Measurements from ENCODE around the gene BABAM2.
"Not testable (repeated sequence)": the region's sequence is repeated elsewhere in the genome, so short reads cannot be mapped to it uniquely, and the experiment has no call there.

Gene BABAM2

DNA sequence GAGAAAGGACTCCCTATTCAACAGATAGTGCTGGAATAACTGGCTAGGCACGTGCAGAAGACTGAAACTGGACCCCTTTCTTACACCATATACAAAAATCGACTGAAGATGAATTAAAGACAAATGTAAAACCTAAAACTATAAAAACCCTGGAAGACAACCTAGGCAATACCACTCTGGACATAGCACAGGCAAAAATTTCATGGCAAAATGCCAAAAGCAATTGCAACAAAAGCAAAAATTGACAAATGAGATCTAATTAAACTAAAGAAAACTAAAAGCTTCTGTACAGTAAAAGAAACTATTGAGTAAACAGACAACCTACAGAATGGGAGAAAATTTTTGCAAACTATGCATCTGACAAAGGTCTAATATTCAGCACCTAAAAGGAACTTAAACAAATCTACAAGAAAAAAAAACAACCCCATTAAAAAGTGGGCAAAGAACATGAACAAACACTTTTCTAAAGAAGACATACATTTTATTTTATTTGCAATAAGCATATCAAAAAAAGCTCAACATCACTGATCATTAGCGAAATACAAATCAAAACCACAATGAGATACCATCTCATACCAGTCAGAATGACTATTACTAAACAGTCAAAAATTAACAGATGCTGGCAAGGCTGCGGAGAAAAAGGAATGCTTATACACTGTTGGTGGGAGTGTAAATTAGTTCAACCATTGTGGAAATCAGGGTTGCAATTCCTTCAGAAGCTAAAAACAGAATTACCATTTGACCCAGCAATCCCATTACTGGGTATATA lies 8.5 kb upstream of the BABAM2 start:
- not testable (repeated sequence) for DNase-seq

GRCh38 chr2:27882584-27882922 lies 8.0 kb upstream of the BABAM2 start:
- not testable (repeated sequence) for DNase-seq

DNA sequence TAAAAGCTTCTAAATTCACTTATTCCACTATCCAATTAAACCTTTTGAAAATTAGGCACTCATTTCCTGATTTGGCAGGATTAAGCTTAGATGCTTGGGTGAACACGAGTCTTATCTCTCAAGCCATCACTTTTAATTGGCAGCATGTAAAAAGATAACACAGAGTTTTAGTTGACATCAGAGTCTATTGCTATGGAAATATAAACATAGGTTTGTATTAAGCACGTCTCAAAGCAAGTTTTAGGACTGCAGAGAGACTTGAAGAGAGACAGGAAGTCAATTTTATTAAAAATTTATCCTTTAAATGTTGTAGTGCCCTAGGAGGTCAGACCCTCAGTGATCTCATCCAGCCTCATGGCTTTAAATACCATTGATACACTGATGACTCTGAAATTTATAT lies 5.9 kb upstream of the BABAM2 start:
- no peak for DNase-seq

DNA sequence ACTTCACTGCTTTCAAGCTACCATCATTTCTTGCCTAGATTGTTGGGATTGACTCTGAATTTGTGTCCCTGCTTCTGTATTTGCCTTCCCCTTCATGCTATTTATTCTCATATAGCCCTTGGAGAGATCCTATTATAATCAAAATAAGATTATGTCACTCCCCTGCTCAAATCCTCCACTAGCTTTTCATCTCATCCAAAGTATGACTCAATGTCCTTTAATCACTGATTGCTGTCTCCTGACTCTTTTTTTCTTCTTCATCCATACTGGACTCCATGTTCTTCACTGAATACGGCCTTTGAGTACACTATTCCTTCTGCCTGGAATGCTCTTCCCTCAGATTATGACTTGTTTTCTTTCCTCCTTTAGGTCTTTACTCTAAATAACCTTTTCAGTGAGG lies 5.3 kb upstream of the BABAM2 start:
- no peak for DNase-seq

- no peak for DNase-seq
Observed at GRCh38 chr2:27885661-27886060, 4.9 kb upstream of the BABAM2 start.

GRCh38 chr2:27886322-27886721 lies 4.2 kb upstream of the BABAM2 start:
- DNase-seq = no peak

DNA sequence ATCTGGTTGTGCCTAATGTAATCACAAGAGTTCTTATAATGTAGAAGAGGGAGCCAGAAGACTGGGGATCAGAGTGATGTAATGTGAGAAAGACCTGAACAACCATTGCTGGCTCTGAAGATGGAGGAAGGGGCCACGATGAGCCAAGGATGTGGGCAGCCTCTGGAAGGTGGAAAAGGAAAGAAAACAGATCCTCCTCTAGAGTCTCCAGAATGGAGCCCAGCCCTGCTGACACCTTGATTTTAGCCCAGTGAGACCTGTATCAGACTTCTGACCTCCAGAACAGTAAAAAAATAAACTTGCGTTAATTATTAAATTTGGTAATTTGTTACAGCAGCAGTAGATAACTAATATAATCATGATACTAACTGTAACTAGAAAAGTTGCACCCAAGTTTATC lies 3.4 kb upstream of the BABAM2 start:
- DNase-seq = no peak

DNA sequence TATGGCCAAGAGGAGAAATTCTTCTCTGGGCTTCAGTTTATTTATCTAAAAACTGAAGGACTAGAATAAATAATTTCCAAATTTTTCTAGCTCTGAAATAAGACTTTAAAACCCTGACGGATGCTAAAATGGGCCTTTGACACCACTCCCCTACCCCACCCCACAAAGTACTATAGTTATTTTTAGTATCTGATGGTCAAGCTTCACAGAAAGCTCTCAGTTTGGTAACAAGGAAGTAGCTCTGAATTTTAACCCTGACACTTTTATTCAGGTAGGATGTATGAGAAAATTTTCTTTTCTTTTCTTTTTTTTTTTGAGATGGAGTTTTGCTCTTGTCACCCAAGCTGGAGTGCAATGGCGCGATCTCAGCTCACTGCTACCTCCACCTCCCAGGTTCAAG lies 2.7 kb upstream of the BABAM2 start:
- DNase-seq = no peak

- DNase-seq = no peak
Observed at GRCh38 chr2:27888790-27889189, 1.7 kb upstream of the BABAM2 start.

DNA sequence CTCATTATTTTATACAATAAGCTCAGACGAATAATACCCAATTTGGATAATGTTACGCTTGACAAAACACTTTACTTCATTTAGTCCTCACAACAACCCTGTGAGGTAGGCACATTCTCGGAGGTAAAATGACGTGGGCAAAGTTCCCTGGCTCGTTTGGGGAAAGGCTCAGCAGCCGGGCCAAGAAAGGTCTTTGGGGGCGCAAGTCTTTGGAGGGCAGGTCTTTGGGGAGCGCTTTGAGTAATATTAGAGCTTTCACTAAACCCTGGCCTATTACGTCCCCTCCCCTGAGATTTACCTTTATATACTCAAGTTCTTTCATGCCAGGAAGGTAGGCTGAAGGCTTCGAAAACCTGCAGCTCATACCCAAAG lies 769 bp upstream of the BABAM2 start:
- DNase-seq = no peak

- DNase-seq = peak; percentile 94
Observed at GRCh38 chr2:27890924-27891672, 569 bp downstream of the BABAM2 start.

GRCh38 chr2:27891673-27892105 lies 1.2 kb downstream of the BABAM2 start:
- no peak for DNase-seq

- no peak for DNase-seq
Observed at GRCh38 chr2:27893006-27893405, 2.5 kb downstream of the BABAM2 start.

DNA sequence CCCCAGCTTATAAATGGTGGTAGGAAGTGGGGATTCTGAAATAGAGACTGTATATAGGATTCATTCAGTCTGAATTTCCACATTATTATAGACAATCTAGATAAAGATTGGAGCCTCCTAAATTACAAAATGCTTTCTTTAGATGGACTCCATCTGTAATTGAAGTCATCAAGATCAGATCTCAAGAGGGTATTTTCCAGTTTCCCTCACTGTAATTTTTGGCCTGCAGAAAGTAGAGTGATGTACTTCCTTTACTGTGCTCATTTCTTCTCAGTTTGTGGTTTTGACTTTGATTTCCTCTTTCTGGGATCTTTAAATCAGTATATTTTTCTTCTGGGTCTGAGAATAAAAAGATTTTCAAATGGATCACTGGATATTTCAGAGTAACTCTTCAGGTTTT lies 7.2 kb downstream of the BABAM2 start:
- DNase-seq = no peak

DNA sequence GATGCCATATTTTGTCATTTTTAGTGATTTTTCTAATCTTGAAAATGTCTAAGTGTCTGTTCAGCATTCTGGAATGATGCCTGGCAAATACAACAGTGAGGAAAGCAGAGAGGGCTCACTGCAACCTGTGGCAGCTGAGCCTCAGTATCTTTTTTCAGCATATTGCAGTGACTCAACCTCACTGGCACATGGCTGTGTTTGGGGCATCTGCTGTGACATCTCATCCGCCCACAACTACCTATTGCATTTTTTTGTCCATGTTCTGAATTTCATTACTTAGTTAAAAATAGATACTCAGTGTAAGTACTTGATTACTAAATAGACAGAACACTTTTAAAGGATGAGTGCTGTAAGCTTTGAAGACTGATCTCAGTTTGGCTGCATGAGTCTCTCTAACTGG lies 10.7 kb downstream of the BABAM2 start:
- no peak for DNase-seq

DNA sequence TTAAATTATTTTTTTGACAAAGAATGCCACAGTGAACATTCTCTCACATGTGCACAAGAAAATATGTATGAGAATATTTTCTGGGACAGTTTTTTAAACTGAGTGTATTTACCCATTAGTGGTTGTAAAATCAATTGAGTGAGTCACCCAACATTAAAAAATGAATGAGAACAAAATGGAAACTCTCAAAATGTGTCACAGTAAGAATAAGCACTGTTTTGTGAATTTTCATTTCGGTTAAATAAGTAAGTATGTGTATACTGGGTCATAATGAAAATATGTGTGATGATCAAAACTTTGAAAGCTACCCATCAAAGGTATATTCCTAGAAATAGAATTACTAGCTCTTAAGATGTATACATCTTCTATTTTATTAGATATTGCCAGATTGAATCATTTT lies 11.6 kb downstream of the BABAM2 start:
- no peak for DNase-seq

GRCh38 chr2:27903018-27903417 lies 12.5 kb downstream of the BABAM2 start:
- DNase-seq = no peak

DNA sequence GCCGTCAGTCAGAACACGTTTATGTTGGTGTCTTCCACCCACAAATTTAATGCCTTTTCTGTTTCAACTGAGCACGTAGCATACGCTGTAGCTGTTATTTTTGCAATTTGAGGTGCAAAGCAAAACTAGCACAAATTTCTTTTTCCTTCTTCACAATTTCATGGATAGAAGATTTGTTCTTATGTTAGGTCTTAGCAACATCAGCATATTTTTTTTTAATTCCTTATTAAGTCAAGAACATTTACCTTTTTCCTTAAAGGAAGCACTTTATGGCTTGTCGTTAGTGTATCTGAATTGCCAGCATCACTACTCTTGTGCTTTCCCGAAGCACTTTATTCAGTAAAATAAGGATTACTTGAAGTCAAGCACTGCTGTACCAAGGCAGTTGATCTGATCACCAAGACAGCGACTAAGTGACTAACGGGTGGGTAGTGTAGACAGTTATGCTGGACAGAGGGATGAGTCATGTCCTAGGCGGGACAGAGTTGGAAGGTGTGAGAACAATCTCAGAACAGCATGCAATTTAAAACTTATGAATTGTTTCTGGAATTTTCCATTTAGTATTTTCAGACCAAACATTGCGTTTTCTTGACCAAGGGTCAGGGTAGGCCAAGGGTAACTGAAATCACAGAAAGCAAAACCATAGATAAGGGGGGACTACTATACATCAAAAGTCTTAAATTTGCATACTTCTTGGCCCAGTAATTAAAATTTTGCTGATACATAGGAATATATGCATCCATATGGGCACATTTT lies 13.3 kb downstream of the BABAM2 start:
- no peak for DNase-seq

- DNase-seq = no peak
Observed at GRCh38 chr2:27904405-27904665, 13.8 kb downstream of the BABAM2 start.

GRCh38 chr2:27906074-27906473 lies 15.5 kb downstream of the BABAM2 start:
- DNase-seq = no peak

- DNase-seq = no peak
Observed at GRCh38 chr2:27907547-27907946, 17.0 kb downstream of the BABAM2 start.

DNA sequence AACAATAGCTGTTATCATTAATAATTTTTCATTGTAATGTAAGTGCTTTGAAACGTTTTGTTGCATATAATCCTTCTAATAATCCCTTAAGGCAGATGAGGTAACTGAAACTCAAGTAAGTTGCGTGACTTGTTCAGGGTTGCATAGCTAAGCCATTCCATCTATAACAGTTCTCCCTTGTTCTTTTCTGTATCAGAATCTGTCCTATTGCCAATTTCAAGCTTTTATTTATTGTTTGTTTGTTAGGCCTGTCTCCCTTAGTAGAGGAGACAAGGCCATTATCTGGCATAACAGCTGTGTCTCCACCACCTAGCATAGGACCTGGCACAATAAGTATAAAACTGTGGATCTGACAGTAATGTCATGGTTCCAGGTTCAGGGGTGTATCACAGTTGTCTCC lies 19.4 kb downstream of the BABAM2 start:
- DNase-seq = no peak

DNA sequence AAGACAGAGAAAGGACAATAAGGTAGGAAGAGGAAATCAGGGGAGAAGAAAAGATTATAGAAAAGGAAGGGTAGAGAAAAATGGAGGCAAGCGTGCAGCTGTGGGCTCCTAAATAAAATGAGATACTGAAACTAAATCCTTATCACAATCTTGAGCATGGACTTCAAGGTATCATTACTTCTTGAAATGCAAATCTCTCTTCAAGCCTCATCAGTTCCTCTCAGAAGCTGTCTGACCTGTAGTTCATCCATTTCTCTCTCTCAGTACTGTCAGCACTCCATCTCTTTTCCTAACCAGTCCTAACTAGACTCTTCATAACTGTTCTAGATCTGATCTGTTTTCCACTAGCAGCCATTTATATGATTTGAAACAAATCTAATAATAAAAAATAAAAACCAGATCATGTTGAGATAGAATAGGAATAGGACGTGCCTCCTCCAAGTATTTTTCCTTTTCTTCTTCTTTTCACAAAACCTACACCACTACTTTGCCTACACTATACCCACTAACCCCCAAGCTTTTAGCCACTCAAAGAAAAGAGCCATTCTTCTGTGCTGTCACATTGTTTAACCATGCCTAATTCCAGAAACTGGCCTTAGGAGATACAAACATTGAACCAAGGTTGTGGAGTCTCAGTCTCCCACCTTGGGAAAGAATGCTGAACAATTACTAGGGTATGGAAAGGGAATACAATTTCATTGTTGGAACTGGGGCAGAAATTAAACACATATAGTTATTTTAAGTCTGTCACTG lies 21.1 kb downstream of the BABAM2 start:
- DNase-seq = no peak

- DNase-seq = no peak
Observed at GRCh38 chr2:27912512-27912911, 22.0 kb downstream of the BABAM2 start.
